GM19240 (cell line): ENCODE results near the gene EXOC7.

Source experiments
- DNase-seq: peaks from one replicate; pipeline ENCODE4 v3.0.0; 2011; ENCODE audit warnings: low spot score; ENCODE audit not compliant: insufficient read length

EXOC7 gene

GRCh38 chr17:76103274-76104139 lies at the start of gene EXOC7:
Gene EXOC7 (minus strand): TSS chr17:76103787. CDS start chr17:76103692, 95 bp downstream.
- peak; percentile 96 for DNase-seq

GRCh38 chr17:76153202-76153601 lies 49.6 kb upstream of the EXOC7 start:
- DNase-seq: no peak

- no peak for DNase-seq
Observed at GRCh38 chr17:76152591-76152990, 49.0 kb upstream of the EXOC7 start.

GRCh38 chr17:76151896-76152454 lies 48.4 kb upstream of the EXOC7 start:
- DNase-seq: no peak

- no peak for DNase-seq
Observed at GRCh38 chr17:76150712-76151622, 47.4 kb upstream of the EXOC7 start.

- no peak for DNase-seq
Observed at GRCh38 chr17:76149214-76149613, 45.6 kb upstream of the EXOC7 start.

- no peak for DNase-seq
Observed at GRCh38 chr17:76148015-76148326, 44.4 kb upstream of the EXOC7 start.

GRCh38 chr17:76147211-76148014 lies 43.8 kb upstream of the EXOC7 start:
- no peak for DNase-seq

GRCh38 chr17:76146053-76146851 lies 42.7 kb upstream of the EXOC7 start:
- DNase-seq: no peak

- DNase-seq: no peak
Observed at GRCh38 chr17:76145231-76146052, 41.9 kb upstream of the EXOC7 start.

GRCh38 chr17:76142585-76143041 lies 39.0 kb upstream of the EXOC7 start:
- DNase-seq: no peak

GRCh38 chr17:76142039-76142584 lies 38.5 kb upstream of the EXOC7 start:
- DNase-seq: no peak

- peak; percentile 96 for DNase-seq
Observed at GRCh38 chr17:76141212-76142038, 37.8 kb upstream of the EXOC7 start, which contains the start of gene FOXJ1. Gene FOXJ1 (minus strand): TSS chr17:76141245. CDS start chr17:76140395, 850 bp downstream.

GRCh38 chr17:76140661-76141211 lies 37.1 kb upstream of the EXOC7 start:
- DNase-seq: no peak

- no peak for DNase-seq
Observed at GRCh38 chr17:76139801-76140660, 36.4 kb upstream of the EXOC7 start.

GRCh38 chr17:76138896-76139752 lies 35.5 kb upstream of the EXOC7 start:
- no peak for DNase-seq
